ENCODE measurements around the gene LCE6A.

- TF ChIP-seq CTCF (IDR thresholded peaks at IDR 0.05; ENCODE audit: low read depth, low read length) (no peak), EZH2phosphoT487 (IDR thresholded peaks at IDR 0.05; ENCODE audit: low read depth) (no peak)
Measured at GRCh38 chr1:152824964-152825363, 17.7 kb upstream of the LCE6A start.
